HG03469 (cell line): ENCODE data around the gene C10orf88.
"Not testable (repeated sequence)": the region's sequence is repeated elsewhere in the genome, so short reads cannot be mapped to it uniquely, and the experiment has no call there.

Experiments
- ATAC-seq: cut with Tn5 transposase; IDR thresholded peaks from one replicate; pipeline ENCODE4 v1.9.1; 2021; ENCODE audit warnings: mild to moderate bottlenecking, moderate library complexity, moderate number of reproducible peaks; ENCODE audit not compliant: unreplicated experiment

Gene C10orf88

DNA sequence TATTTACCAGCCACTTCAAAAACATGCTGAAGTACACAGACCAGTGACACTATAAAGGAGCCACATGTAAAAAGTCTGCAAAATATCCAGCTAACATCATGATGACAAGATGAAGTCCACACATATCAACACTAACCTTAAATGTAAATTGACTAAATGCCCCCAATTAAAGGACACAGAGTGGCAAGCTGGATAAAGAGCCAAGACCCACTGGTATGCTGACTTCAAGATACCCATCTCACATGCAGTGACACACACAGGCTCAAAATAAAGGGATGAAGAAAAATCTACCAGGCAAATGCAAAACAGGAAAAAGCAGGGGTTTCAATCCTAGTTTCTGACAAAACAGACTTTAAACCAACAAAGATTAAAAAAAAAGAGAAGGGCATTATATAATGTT lies 12.9 kb upstream of the C10orf88 start:
- ATAC-seq, result no peak

DNA sequence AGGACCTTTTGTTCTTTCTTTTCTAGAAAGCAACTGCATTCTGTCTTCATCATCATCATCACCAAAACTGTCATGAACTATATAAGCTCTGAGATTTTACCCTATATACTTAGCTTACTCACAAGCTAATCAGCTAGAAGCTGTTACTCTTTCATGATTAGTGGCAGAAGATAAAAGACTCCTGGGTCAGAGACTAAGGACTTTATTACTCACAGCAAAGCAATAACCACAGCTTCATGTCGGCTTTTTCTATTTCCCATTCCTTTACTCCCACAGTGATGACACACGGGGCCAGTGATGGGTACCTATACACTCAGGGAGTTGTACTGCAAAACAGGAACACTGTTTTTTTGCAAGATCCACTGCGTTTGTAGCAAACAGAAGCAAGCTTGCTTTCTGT lies 8.4 kb upstream of the C10orf88 start:
- ATAC-seq, result no peak

DNA sequence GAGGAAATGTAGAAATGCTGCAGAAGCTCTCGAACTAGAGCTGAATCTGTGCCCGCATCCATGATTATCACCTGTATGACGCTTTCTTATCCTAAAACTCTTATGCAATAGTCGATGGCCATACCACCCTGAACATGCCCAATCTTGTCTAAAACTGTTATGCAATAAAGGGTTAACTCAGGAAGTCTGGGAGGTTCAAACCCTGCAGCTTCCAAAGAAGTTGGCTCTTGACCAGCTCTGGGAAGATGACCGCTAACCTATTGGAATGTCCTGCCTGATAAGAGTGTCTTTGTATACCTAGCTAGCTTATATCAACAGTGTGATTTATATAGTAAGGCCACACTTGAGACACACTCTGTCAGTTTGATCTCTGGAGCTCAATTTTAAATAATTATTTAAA lies 3.4 kb upstream of the C10orf88 start:
- ATAC-seq, result no peak

DNA sequence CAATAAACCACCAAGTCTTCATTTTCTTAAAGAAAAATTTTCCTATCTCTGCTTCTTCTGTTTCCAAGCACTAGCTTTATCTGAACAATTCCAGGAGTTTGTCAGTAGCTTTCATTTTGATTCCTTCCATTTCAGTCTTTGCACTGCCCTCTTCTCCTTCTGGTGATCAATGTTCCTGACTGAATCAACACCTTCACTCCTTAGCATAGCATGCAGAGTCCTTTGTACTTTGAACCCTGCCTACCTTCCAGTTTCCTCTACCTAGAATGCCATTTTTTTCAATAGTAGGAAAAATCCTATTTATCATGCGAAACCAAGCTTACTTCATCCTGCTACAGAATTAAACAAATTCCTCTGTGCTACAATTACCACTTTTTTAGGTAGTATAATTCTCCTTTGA lies 1.9 kb upstream of the C10orf88 start:
- no peak for ATAC-seq

DNA sequence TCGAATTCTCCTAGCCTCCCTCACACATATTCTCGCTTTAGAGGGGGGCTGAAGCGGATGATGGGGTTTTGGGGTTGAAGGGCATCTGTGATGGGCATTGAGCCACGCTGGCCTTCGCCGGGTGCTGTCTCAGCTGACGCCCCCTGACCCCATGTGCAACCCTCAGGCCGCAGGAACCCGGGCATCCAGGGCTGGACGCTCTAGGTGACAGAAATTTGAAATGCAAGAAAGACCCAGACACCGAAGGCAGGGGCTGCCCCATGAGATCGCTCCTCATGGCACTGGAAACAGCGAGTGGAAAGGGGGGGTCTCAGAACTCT lies 664 bp upstream of the C10orf88 start:
- no peak for ATAC-seq

DNA sequence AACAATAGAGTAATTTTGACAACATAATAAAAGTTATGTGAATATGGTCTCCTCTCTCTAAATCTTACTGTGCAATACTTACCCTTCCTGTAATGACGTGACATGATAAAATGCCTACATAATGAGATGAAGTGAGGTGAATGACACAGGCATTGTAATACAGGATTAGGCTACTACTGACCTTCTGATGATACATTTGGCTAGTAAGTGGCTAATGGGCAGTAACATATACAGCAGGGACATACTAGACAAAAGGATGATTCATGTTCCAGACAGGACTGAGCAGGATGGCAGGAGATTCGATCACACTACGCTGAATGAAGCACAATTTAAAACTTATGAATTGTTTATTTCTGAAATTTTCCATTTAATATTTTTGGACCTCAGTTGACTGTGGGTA lies 4.7 kb downstream of the C10orf88 start:
- ATAC-seq, result no peak

DNA sequence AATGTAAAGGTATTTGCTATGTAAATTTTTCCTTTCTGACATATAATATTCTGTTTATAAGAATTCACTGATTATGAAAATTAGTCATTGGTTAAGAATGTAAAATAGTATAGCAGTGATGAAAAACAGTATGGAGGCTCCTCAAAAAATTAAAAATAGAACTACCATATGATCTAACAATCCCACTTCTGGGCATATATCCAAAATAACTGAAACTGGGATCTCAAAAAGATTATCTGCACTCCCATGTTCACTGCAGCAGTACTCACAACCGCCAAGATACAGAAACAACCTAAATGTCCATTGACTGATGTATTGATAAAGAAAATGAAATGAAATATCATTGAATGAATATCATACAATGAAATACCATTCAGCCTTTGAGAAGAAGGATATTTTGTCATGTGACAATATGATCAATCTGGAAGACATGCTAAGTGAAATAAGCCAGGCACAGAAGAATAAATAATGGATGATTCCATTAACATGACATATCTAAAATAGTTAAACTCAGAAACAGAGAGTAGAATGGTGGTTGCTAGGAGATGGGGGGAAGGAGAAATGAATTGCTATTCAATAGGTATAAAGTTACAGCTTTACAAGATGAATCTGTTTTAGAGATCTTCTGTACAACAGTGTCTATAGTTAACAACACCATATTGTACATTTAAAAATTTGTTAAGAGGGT lies 14.0 kb downstream of the C10orf88 start:
- ATAC-seq, result no peak

DNA sequence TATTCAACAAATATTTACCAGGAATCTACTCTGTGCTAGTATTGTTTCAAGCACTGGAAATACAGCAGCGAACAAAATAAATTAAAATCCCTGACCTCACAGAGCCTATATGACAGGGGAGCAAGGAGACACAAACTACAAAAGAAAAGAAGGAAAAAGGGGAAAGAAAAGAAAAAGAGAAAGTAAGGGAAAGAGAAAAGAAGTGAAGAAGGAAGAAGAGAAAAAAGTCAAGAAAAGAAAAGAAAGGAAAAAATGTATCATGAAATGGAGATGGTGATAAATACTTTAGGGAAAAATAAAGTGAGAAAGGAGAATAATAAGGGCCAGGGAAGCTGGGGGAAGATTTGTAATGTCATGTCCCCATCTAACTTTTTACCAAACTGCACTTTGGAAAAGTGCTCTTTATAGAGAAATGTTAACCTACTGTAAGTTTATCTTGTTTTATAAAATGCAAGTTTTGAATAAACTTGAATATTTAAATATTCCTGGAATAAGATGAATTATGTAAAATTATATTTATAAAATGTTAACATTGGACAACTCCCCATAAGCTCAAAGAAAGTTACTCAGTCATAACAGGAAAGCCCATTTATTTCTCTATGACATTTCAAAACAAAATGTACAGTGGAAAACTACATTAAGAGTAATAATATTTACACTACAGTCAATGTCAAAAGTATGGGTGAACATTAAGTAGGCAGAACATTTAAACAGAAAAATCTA lies 14.7 kb downstream of the C10orf88 start:
- ATAC-seq, result no peak

DNA sequence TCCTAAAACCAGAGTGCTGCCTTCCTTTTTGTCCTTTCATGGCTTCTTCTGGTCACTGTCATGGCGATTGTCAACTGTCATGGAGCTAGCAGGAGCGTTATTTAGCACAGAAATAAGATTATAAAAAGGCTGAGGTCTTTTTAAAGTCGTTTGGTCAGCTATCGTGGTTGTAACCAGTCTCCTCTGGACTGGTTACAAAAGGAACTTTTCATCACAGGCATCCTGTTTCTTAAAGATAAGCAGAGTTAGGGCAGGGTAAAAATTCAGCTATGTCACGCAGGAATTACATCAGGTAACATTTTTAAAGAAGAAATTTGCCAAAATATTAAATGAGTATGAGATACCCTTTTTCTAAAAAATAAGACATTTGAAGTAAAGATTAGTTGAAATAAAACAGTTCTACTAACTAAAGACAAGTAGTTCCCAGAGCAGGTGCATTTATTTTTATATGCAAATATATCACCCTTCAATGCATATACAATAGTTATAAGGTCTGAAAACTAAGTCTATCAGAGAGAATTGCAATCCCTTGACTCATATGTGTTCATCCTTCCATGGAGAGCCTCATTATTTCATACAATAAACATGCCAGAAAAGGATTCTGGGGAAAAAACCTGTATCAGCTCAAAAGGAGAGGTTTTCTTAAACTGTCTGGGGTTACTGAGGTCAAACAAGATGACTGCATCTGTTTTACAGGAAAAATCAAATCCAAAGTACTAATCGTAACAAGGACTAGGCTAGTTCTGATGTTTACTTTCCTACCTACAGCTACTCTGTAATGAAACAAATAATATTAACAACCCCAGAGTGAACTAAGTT lies 22.7 kb downstream of the C10orf88 start:
- ATAC-seq, result no peak

DNA sequence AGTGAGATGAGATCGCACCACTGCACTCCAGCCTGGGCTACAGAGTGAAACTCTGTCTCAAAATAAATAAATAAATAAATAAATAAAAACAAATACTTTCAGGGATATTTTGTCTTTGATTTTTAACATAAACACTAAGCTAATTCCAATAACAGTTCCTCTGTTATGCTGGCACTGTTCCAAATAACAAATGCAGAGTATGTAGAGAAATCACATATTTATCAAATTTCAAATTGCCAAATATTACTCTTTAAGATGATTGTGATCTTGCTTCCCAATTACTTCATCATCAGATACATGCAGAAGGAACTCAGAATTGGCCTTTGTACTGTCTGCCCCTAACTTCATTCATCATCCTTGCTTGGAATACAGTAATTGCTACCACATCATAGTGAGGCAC lies 23.9 kb downstream of the C10orf88 start:
- ATAC-seq, result no peak

DNA sequence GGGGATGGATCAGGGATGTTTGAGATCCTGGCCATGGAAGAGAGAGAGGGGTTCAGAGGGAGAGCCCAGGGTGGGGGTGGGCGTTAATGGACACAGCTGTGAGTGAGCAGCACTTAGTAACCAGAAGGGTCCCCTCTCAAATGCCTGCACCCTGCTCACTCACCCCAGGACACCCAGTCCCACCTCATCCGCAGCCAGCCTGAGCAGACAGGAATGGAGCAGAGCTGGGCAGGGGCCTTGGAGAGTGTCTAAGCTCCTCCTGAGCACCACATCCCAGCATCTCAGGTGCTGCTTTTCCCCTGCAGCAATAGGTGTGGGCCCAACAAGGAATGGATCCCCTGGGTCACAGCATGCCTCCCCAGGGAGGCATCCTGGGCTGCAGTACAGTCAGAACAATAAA lies 38.3 kb downstream of the C10orf88 start:
- ATAC-seq, result no peak

DNA sequence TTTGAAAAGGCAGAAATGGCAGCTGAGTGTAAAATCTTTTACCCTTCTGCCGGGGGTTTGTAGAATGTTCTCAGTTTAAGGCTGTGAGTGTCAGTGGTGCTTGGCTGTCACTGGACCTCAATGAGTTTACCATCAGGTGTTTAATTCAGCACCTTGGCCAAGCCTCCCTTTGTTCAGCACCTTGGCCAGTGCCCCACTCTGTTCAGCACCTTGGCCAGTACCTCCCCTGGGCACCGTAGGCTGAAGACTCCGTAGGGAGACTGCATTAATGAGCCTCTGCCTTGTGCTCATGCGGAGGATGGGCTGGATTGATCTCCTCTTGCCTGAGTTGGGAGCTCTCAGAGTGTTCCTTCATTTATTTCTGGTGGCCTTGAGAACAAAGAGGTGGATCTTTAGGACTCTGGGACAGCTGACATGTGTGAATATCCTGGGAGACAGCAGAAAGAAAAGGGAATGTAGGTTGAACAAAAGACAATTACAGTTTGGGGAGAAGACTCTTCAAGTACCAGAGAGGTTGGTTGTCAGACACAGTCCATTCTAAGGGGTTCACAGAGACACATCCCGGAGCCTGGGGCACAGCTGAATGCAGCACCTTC lies 42.0 kb downstream of the C10orf88 start:
- no peak for ATAC-seq

DNA sequence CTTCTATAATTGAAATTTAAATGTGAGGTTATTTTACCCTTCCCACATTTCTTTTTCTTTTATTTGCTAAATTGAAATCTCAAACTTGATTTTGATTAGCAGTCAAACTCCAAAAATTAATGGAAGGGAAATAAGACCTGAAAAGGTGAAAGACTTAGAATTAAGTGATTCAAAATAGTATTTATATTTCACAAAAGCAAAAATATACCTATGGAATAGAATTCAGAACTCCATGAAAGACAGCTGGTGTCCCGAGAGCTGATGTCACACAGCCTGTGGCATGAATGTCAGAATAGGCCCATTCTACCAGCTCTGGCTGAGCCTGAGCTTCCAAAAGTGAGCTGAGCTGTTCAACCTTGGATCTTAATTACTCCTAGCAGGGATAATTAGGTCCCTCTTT lies 43.7 kb downstream of the C10orf88 start, which contains the start of gene FAM24A:
Gene FAM24A (plus strand): TSS at position 301 of the 400 bp plus-strand sequence. CDS start 1,025 bp downstream, outside the sequence.
- ATAC-seq, result no peak

DNA sequence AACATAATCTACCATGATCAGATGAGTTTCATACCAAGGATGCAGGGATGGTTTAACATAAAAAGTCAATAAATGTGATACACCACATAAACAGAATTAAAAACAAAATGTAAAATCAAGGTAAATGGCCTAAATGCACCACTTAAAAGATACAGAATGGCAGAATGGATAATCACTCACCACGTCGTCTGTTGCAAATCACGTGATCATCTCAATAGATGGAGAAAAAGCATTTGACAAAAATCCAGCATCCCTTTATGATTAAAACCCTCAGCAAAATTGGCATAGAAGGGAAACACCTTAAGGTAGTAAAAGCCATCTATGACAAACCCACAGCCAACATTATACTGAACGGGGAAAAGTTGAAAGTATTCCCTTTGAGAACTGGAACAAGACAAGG lies 50.2 kb downstream of the C10orf88 start:
- ATAC-seq, result not testable (repeated sequence)

DNA sequence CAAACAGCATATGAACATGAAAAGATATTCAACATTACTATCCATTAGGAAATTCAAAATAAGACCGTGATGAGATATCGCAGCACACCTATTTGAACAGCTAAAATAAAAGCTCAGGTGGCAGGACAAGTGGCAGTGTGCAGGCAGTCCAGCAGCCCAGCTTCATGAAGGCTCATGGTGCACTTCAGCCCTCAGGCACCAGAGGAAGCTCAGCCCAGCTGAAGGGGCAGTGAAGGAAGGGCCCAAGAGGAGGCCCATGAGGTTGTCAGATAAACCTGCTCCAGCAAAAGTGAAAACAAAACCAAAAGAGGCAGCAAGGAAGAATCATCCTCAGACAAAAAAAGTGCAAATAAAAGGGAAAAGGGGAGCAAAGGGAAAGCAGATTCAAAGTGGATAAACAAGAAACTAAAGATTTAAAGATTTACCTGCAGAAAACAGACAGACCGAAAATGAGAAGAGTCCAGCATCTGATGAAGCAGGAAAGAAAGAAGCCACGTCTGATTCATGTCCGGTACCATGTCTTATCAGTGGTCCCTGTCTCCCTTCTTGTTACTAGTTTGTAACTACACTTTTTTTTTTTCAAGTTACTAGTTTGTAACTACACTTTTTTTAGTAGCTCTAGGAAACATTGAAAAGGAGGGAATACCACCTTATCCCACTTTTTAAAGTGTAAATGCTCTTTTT lies 59.6 kb downstream of the C10orf88 start:
- no peak for ATAC-seq

DNA sequence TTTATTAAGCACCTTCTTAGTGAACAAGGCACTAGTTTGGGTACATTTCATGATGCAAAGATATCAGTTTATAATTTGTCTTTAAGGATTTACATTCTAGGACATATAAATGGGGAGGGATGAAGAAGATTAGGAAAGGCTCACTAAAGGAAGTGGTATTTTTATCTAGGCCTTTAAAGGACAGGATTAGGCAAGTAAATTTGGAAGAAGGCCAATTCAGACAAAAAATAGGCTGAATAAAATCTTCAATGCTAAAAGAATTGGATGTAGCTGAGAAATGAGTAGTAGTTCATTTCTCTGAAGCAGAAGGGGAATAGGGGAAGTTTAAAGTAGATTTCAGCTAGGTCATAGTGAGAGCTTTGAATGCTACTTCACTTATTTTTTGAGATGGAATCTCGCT lies 69.9 kb downstream of the C10orf88 start:
- no peak for ATAC-seq

DNA sequence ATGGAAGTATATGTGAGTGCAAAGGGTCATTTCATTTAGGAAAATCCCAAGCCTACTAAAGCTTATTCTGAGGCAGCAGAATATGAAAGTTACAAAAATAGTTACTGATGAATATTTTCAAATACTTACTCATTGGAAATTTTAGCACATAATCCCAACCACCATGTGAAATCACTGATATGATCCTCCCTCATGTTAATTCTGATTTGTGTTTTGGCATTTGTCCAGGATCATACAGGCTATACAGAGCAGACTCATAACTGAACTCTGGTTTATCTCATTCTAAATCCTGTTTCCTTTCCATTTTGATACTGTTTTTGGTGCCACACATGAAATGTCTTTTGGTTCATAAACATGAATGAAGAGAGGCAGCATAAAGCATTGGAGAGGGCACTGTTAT lies 71.3 kb downstream of the C10orf88 start:
- ATAC-seq, result no peak
